ENCODE measurements around the gene BET1.

The BET1 gene

DNA sequence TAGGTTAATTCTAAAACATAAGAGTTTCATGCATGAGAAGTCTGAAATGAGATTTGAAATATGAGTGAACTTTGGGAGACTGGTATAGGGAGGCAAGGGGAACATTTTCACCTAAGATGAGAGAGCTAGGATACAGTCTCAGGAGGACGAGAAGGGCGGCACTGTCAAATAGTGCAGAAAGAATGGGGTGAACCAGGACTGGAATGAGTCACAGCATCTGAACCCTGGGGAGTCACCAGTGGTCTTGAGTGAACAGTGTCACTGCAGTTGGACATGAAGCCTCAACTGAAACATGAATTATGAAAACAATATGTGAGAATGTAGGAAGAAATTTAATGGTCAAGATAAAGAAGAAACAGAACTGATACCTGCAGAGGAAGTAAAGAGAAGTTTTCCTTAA lies 48.9 kb downstream of the BET1 start:
- DNase-seq: no peak

GRCh38 chr7:93949423-93949822 lies 54.7 kb downstream of the BET1 start:
- DNase-seq: no peak

DNA sequence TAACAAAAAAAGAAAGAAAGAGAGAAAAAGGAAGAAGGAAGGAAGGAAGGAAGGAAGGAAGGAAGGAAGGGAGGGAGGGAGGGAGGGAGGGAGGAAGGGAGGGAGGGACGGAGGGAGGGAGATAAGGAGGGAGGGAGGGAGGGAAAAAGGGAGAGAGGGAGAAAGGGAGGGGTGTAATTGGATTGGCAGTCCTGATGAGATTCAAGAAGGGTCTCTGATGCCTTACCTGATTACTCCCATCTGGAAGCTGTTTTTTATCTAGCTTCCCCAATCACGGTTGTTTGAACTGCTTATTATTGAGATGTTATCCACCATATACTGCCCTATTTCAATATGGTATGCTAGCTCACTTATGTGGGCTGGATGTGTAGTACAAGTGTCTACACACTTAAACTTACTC lies 55.3 kb downstream of the BET1 start:
- no peak for DNase-seq

GRCh38 chr7:93948106-93948505 lies 56.0 kb downstream of the BET1 start:
- no peak for DNase-seq

GRCh38 chr7:93945756-93946535 lies 58.2 kb downstream of the BET1 start:
- no peak for DNase-seq

DNA sequence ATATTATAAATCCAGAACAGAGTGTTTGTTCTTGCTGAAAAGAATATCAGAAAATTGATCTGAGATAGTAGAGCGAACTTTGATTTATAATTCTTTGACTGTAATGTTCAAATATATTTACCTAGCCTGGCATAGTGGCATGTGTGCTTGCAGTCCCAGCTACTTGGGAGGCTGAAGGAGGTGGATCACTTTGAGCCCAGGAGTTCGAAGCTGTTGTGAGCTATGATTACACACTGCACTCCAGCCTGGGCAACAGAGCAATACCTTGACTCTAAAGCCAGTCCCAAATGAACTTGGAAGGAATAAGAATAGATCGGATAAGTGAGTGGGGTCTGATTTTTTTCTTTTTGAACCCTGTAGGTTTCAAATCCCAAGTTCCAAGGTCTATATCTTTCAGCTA lies 59.1 kb downstream of the BET1 start:
- DNase-seq: no peak

GRCh38 chr7:93944673-93945072 lies 59.5 kb downstream of the BET1 start:
- DNase-seq: no peak

- DNase-seq: no peak
These were observed 60.2 kb downstream of the BET1 start for GRCh38 chr7:93943816-93944540.

Measured in DMS153 (cell line).